GM23248 (cell line): ENCODE results near the gene SCN8A. TPM values are rescaled to one million over a fixed set of nuclear protein-coding genes. Genes with fewer than 3 reads are reported as not detected.
A peak's percentile ranks its signal among the peaks of the same experiment; 100 is the strongest.

Experiments
- DNase-seq: peaks from one replicate; pipeline ENCODE4 v3.0.0-alpha.2; 2015
- H2AFZ ChIP-seq: fragments of 200-600 bp; sonication (generic); 2 replicates; pipeline ENCODE4 v1.6.1; 2016; ENCODE audit warnings: antibody characterized with exemption
- H3F3A ChIP-seq: fragments of 200-600 bp; sonication (generic); 2 replicates; pipeline ENCODE4 v1.6.1; 2016; ENCODE audit warnings: mild to moderate bottlenecking, antibody characterized with exemption, mixed run types; ENCODE audit not compliant: insufficient read depth
- H3K27ac ChIP-seq: fragments of 200-600 bp; sonication (generic); 2 replicates; pipeline ENCODE4 v1.5.1; 2016; ENCODE audit warnings: mild to moderate bottlenecking
- H3K27me3 ChIP-seq: fragments of 200-600 bp; sonication (generic); replicated peaks from 2 replicates; pipeline ENCODE4 v1.6.1; 2016; ENCODE audit warnings: mild to moderate bottlenecking; ENCODE audit not compliant: insufficient read depth
- H3K36me3 ChIP-seq: fragments of 200-600 bp; sonication (generic); 2 replicates; pipeline ENCODE4 v1.6.1; 2016; ENCODE audit warnings: low read depth, mild to moderate bottlenecking
- H3K4me1 ChIP-seq: fragments of 200-600 bp; sonication (generic); 2 replicates; pipeline ENCODE4 v1.6.1; 2016; ENCODE audit warnings: mild to moderate bottlenecking; ENCODE audit not compliant: insufficient read depth
- H3K4me2 ChIP-seq: fragments of 200-600 bp; sonication (generic); one replicate; pipeline ENCODE4 v1.6.1; 2016; ENCODE audit warnings: mild to moderate bottlenecking; ENCODE audit not compliant: unreplicated experiment
- H3K4me3 ChIP-seq: fragments of 200-600 bp; sonication (generic); 2 replicates; pipeline ENCODE4 v1.5.1; 2016; ENCODE audit warnings: mild to moderate bottlenecking
- H3K79me2 ChIP-seq: fragments of 200-600 bp; sonication (generic); 2 replicates; pipeline ENCODE4 v1.6.1; 2016; ENCODE audit warnings: mild to moderate bottlenecking; ENCODE audit not compliant: insufficient read depth
- H3K9ac ChIP-seq: fragments of 200-600 bp; sonication (generic); 2 replicates; pipeline ENCODE4 v1.6.1; 2016; ENCODE audit warnings: mild to moderate bottlenecking
- H3K9me2 ChIP-seq: fragments of 200-600 bp; sonication (generic); 2 replicates; pipeline ENCODE4 v1.6.1; 2016; ENCODE audit warnings: mixed run types, mild to moderate bottlenecking, moderate library complexity; ENCODE audit not compliant: insufficient read depth
- H3K9me3 ChIP-seq: fragments of 200-600 bp; sonication (generic); one replicate; pipeline ENCODE4 v1.6.1; 2017; ENCODE audit warnings: low read depth
- H4K20me1 ChIP-seq: fragments of 200-600 bp; sonication (generic); 2 replicates; pipeline ENCODE4 v1.6.0; 2016; ENCODE audit not compliant: insufficient read depth
- EZH2 ChIP-seq: fragments of 200-600 bp; sonication (generic); IDR thresholded peaks from 2 replicates; pipeline ENCODE4 v1.6.1; 2018; ENCODE audit warnings: antibody characterized with exemption, mild to moderate bottlenecking; ENCODE audit not compliant: insufficient read depth, poor library complexity, severe bottlenecking
- EZH2phosphoT487 ChIP-seq: fragments of 200-600 bp; sonication (generic); IDR thresholded peaks from 2 replicates; pipeline ENCODE4 v1.6.1; 2018; ENCODE audit warnings: antibody characterized with exemption, moderate library complexity, mild to moderate bottlenecking, low read depth; ENCODE audit not compliant: insufficient read depth
- WGBS, 2 experiments: methylation state at CpG; one replicate each; pipeline ENCODE4 v1.1.6; 2015 to 2017; ENCODE audit warnings: low lambda C conversion rate in 2 of 2, low coverage in 1 of 2; ENCODE audit errors: missing lambda C conversion rate in 2 of 2; 5-methylcytosine and 5-hydroxymethylcytosine counted together
- in situ Hi-C: fragments of 300-500 bp; cut with MboI; formaldehyde crosslinking; loops from 2 replicates; pipeline ENCODE4 v1.15.0; 2020
- polyA plus RNA-seq: library from polyadenylated mRNA; unstranded; fragments of >200 nt; fragmentation: Nextera tagmentation; extraction: Ambion mirVana; gene quantifications from 2 replicates; pipeline ENCODE4 v1.2.1, GENCODE V29; 2016
- total RNA-seq: library from RNA; depleted of rRNA; stranded (reverse); fragments of >200 nt; shearing (Covaris generic); gene quantifications from 2 replicates; pipeline ENCODE4 v1.2.3, GENCODE V29; 2014

SCN8A gene
- total and polyA plus RNA-seq, 2 experiments from 2014 or later = 6.7 to 13.8 TPM

DNA sequence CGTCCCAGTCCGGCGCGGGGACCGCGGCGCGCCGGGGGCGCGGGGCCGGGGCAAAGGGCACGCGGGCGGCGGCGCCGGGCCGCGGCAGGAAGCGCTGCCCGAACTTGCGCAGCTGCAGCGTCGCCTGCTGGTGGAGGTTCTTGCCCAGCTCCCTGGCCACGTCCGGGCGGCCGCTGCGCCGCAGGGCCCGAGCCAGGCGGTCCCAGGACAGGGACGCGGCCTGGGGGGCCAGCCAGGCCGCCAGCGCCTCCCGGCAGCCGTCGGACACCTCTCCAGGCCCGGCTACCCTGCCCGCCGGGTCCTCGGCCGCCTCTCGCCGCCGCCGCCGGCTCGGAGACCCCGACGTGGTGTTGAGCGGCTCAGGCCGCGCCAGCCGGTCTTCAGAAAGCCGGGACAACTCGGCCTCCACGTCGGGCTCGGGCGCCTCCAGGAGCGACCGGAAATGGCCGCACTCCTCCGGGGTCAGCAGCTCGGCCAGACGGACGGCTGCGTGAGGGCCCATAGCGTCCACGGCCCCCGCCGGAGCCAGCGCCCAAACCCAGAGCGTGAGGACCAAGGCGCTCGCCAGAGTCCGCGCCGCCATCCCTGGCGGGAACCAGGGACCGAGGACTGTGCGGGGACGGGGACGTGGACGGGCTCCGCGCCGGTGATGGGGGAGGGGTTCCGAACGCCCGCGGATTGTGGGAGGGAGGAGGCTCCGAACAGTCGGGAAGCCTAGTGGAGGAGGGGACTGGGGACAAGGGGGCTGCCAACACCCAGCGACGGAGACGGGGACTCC lies 223.5 kb downstream of the SCN8A start:
- Histone ChIP-seq H3K27ac (peak overlapping the region; percentile 54), H3K79me2 (peaks cover 34% of the 10 kb centered on the region), H3K4me1 (peaks cover 20% of the 10 kb centered on the region), H3K36me3 (no peaks in the 10 kb centered on the region), H3F3A (peaks cover 3% of the 10 kb centered on the region), H3K9me2 (no peaks in the 10 kb centered on the region), H3K4me2 (peak overlapping the region; percentile 65), H4K20me1 (no peaks in the 10 kb centered on the region), H3K4me3 (peak overlapping the region; percentile 71), H3K9me3 (no peaks in the 10 kb centered on the region), H3K9ac (peak overlapping the region; percentile 88), H3K27me3 (no peaks in the 10 kb centered on the region), H2AFZ (peak overlapping the region; percentile 73)
- DNase-seq = peak; percentile 93
- in situ Hi-C loops = no loop called here
- TF ChIP-seq EZH2 = no peak
- no peak for TF ChIP-seq EZH2phosphoT487
- WGBS, 2 experiments = 1% methylated on average over 47 to 63 of the region's 100 CpGs

DNA sequence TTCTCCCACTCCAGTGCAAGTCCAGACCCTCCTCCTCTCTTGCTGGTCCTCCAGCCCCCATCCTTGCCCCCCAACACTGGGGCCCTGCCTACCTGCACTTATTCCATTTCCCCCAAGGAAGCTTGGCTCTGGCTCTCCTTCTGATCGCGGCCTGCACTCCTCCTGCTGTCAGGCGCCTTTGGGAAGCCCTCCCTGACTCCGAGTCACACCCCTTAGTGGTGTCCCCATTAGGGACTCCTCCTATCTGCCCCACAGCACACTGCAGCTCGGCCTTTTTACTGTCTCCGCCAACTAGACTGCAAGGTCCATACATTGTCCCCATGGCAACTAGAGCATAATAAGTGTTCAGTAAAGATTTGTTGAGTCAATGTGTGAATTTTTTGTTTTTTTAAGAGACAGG lies 224.5 kb downstream of the SCN8A start:
- DNase-seq = peak; percentile 23
- Histone ChIP-seq H3K9me2 (no peaks in the 10 kb centered on the region), H3K4me1 (peaks cover 24% of the 10 kb centered on the region), H2AFZ (no peak overlapping the region), H3K9ac (no peak overlapping the region; the same call in 1 of the 2 replicates), H3K4me3 (peak overlapping the region; percentile 71), H3K27me3 (no peaks in the 10 kb centered on the region), H4K20me1 (no peaks in the 10 kb centered on the region), H3K36me3 (no peaks in the 10 kb centered on the region), H3F3A (peaks cover 6% of the 10 kb centered on the region), H3K27ac (no peak overlapping the region), H3K79me2 (peaks cover 34% of the 10 kb centered on the region), H3K4me2 (peak overlapping the region; percentile 65), H3K9me3 (no peaks in the 10 kb centered on the region)
- 57 to 68% methylated on average over 6 of the region's 6 CpGs for WGBS, 2 experiments
- in situ Hi-C loops = no loop called here
- TF ChIP-seq EZH2 (no peak), EZH2phosphoT487 (no peak)

DNA sequence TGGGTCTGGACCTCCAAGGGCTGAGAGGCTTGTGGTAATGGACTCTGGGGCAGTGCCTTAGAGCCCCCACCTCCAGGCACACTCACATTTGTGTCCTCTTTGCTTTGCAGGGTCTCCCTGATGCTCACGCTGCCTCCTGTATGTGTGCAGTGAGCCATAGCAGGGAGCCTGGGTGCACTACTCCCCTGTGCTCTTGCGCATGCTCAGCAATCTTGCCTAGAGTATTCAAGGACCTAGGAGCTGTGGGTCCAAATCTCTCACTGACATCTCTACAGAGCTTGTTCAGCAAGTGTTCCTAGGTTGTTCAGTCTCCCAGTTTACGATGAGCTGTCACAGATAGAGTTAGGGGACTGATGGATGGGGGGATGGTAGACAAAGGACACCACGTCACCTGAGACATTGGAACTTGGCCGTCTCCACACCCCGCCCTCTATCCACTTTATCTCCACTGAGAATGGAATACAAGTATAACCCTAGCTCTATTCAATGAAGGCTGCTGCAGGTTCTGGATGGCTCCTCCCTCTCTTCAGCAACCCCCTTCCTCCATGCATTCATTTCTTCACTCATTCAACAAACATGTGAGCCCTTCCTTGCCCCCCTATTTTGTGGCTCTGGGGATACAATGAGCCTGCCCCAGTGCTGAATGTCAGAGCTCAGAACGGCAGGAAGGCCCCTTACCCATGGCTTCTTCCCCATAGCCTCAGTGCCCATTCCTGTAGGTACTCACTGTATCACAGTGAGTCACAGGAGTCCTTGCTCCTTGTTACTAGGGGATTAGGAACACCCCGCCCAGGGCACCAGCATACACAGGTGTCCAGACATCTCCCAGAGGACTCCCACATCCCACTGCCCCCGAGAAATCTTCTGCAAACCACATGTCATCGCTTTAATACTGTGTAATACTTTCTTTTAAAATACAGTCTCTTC lies 226.3 kb downstream of the SCN8A start:
- Histone ChIP-seq H3K27me3 (no peaks in the 10 kb centered on the region), H4K20me1 (no peaks in the 10 kb centered on the region), H2AFZ (no peak overlapping the region), H3K9me2 (no peaks in the 10 kb centered on the region), H3K27ac (no peak overlapping the region), H3K4me3 (no peak overlapping the region), H3F3A (peaks cover 6% of the 10 kb centered on the region), H3K79me2 (peaks cover 38% of the 10 kb centered on the region), H3K36me3 (no peaks in the 10 kb centered on the region), H3K4me2 (no peak overlapping the region), H3K4me1 (peaks cover 24% of the 10 kb centered on the region), H3K9me3 (no peaks in the 10 kb centered on the region), H3K9ac (no peak overlapping the region)
- in situ Hi-C loops = no loop called here
- no peak for TF ChIP-seq EZH2
- no peak for TF ChIP-seq EZH2phosphoT487
- 86% methylated on average over 9 to 10 of the region's 10 CpGs for WGBS, 2 experiments
- no peak for DNase-seq

DNA sequence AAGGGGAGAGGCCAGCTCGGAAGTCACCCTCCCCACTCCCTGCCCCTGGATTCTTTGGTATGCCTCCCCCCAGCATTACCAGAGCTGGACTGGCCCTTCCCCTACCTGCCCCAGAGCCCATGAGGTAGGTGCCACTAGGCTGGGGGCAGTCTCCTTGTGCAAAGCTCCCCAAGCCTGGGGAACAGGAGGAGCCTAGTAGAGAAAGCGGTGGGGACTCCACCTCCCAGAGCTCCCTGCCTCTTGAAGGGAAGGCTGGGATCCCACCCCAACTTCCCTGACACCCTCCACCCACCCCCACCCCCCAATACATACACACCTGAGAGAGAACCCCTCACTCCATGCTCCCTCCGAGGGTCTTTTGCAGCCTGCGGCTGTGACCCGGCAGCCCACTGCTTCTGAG lies 227.1 kb downstream of the SCN8A start:
- Histone ChIP-seq H3K4me1 (peaks cover 24% of the 10 kb centered on the region), H4K20me1 (no peaks in the 10 kb centered on the region), H3K4me3 (no peak overlapping the region), H3K27ac (peak overlapping the region; percentile 85), H3K36me3 (no peaks in the 10 kb centered on the region), H3K9ac (peak overlapping the region; percentile 53), H3K27me3 (no peaks in the 10 kb centered on the region), H3K9me2 (no peaks in the 10 kb centered on the region), H3K9me3 (no peaks in the 10 kb centered on the region), H3K4me2 (peak overlapping the region; percentile 87), H3K79me2 (peaks cover 38% of the 10 kb centered on the region), H3F3A (peaks cover 12% of the 10 kb centered on the region), H2AFZ (no peak overlapping the region)
- DNase-seq = no peak
- WGBS, 2 experiments = 53 to 61% methylated on average over 4 to 5 of the region's 5 CpGs
- TF ChIP-seq EZH2 = no peak
- no peak for TF ChIP-seq EZH2phosphoT487
- in situ Hi-C loops = no loop called here
